HEK293T (cell line): Measurements from ENCODE around the gene GRK1.

Experiments
- ARNT ChIP-seq: fragments of 450-650 bp; IDR thresholded peaks from 2 replicates; pipeline ENCODE4 v1.6.1; 2017; ENCODE audit warnings: mild to moderate bottlenecking
- BHLHE40 ChIP-seq: fragments of 450-650 bp; IDR thresholded peaks from 2 replicates; pipeline ENCODE4 v1.6.1; 2016; ENCODE audit warnings: mild to moderate bottlenecking, moderate library complexity, borderline replicate concordance
- FOXA1 ChIP-seq: fragments of 450-650 bp; IDR thresholded peaks from 2 replicates; pipeline ENCODE4 v1.6.1; 2016; ENCODE audit warnings: mild to moderate bottlenecking
- FOXK2 ChIP-seq: fragments of 450-650 bp; IDR thresholded peaks from 2 replicates; pipeline ENCODE4 v1.6.1; 2016; ENCODE audit warnings: mild to moderate bottlenecking
- FOXM1 ChIP-seq: fragments of 450-650 bp; IDR thresholded peaks from 2 replicates; pipeline ENCODE4 v1.6.1; 2017; ENCODE audit warnings: mild to moderate bottlenecking, borderline replicate concordance
- L3MBTL2 ChIP-seq: fragments of 450-650 bp; conservative IDR thresholded peaks from 2 replicates; pipeline ENCODE4 v1.6.1; 2016; ENCODE audit warnings: mild to moderate bottlenecking
- LEF1 ChIP-seq: fragments of 450-650 bp; IDR thresholded peaks from 2 replicates; pipeline ENCODE4 v1.6.1; 2017; ENCODE audit warnings: mild to moderate bottlenecking, borderline replicate concordance
- NFRKB ChIP-seq: fragments of 450-650 bp; IDR thresholded peaks from 2 replicates; pipeline ENCODE4 v1.6.1; 2016; ENCODE audit warnings: mild to moderate bottlenecking, moderate library complexity
- SP1 ChIP-seq: fragments of 450-650 bp; IDR thresholded peaks from 2 replicates; pipeline ENCODE4 v1.6.1; 2017
- TARDBP ChIP-seq: fragments of 450-650 bp; IDR thresholded peaks from 2 replicates; pipeline ENCODE4 v1.6.1; 2016
- ZNF384 ChIP-seq: fragments of 450-650 bp; IDR thresholded peaks from 2 replicates; pipeline ENCODE4 v1.6.1; 2016

- TF ChIP-seq TARDBP (no peak), FOXK2 (no peak), ARNT (no peak), FOXA1 (no peak), SP1 (no peak), FOXM1 (no peak), L3MBTL2 (no peak), BHLHE40 (no peak), ZNF384 (no peak), NFRKB (no peak), LEF1 (no peak)
These were observed 95.1 kb downstream of the GRK1 start for GRCh38 chr13:113762075-113762474.
